ENCODE measurements around the gene CADPS2. TPM values are rescaled to one million over a fixed set of nuclear protein-coding genes. Genes with fewer than 3 reads are reported as not detected.

CADPS2 gene
- total RNA-seq, 1 donor from 2014 or later = 27.8 TPM

DNA sequence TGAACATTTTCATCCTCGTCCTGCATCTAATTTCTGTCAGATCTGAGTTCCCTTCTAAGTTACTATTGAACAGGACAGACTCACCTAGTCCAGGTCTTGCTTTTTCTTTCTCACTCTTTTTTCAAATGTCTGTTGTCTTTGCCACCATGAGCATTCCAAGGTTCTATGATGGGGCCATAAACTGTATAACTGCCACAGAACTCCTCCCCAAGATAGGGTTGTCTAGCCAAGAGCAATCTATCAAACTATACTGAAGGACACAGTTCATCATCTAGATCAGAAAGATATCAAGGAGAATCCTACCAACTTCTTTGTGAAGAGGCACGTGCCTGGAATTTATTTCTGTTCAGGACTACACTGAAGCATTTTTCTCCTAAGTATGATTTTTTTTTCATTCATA is 531.6 kb downstream of the CADPS2 start:
- peaks cover 1% of the 10 kb centered on the region for H3K27me3 Mint-ChIP-seq (ENCODE audit: unreplicated experiment)
- no peak overlapping the region for H3K4me3 Mint-ChIP-seq (ENCODE audit: unreplicated experiment)
- peaks cover 3% of the 10 kb centered on the region for H3K4me1 Mint-ChIP-seq (ENCODE audit: unreplicated experiment)
- DNase-seq (ENCODE audit: low spot score) = no peak
- no peaks in the 10 kb centered on the region for H3K36me3 Mint-ChIP-seq (ENCODE audit: low read depth, unreplicated experiment)
- TF ChIP-seq, protein P1, sequence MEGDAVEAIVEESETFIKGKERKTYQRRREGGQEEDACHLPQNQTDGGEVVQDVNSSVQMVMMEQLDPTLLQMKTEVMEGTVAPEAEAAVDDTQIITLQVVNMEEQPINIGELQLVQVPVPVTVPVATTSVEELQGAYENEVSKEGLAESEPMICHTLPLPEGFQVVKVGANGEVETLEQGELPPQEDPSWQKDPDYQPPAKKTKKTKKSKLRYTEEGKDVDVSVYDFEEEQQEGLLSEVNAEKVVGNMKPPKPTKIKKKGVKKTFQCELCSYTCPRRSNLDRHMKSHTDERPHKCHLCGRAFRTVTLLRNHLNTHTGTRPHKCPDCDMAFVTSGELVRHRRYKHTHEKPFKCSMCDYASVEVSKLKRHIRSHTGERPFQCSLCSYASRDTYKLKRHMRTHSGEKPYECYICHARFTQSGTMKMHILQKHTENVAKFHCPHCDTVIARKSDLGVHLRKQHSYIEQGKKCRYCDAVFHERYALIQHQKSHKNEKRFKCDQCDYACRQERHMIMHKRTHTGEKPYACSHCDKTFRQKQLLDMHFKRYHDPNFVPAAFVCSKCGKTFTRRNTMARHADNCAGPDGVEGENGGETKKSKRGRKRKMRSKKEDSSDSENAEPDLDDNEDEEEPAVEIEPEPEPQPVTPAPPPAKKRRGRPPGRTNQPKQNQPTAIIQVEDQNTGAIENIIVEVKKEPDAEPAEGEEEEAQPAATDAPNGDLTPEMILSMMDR (IDR thresholded peaks at IDR 0.05; ENCODE audit: unreplicated experiment) = no peak
- H3K9me3 Mint-ChIP-seq (ENCODE audit: unreplicated experiment) = no peaks in the 10 kb centered on the region
- no peak overlapping the region for H3K27ac Mint-ChIP-seq (ENCODE audit: unreplicated experiment)

DNA sequence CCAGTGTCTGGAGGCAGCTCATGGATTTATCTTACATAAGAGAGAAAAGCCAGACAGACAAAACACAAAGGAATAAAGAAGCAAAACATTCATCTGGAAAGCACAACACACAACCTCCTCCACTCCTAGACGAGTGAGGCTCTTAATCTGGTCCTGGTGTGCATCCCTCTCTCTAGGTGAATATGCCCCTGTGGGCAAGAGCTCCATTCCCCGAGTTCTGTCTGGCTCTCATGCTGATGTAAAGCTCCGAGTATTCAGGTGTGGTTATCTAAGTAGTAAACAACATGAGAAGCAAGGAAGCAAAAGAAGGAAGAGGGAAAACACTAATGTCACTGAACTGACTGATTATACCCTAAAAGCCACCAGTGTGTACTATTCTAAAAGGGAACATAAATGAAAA is 533.8 kb downstream of the CADPS2 start:
- DNase-seq (ENCODE audit: low spot score) = no peak
- Mint-ChIP-seq H3K27me3 (ENCODE audit: unreplicated experiment) (peaks cover 1% of the 10 kb centered on the region), H3K36me3 (ENCODE audit: low read depth, unreplicated experiment) (no peaks in the 10 kb centered on the region), H3K4me1 (ENCODE audit: unreplicated experiment) (peaks cover 5% of the 10 kb centered on the region), H3K4me3 (ENCODE audit: unreplicated experiment) (no peak overlapping the region), H3K27ac (ENCODE audit: unreplicated experiment) (no peak overlapping the region), H3K9me3 (ENCODE audit: unreplicated experiment) (no peaks in the 10 kb centered on the region)
- TF ChIP-seq, protein P1 (IDR thresholded peaks at IDR 0.05; ENCODE audit: unreplicated experiment) = no peak

DNA sequence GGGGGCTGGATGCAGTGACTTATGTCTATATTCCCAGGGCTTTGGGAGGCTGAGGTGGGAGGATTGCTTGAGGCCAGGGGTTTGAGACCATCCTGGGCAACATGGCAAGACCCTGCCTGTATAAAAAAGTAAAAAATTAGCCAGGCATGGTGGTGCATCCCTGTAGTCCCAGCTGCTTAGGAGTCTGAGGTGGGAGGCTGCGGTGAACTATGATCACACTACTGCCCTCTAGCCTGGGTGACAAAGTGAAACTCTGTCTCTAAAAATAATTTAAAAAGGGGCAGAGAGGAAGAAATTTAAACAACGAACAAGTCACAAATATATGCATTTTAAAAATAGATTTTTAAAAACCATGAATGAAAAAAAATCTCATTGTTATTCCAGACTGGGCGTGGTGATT is 535.6 kb downstream of the CADPS2 start:
- no peaks in the 10 kb centered on the region for H3K36me3 Mint-ChIP-seq (ENCODE audit: low read depth, unreplicated experiment)
- no peak overlapping the region for H3K27ac Mint-ChIP-seq (ENCODE audit: unreplicated experiment)
- peaks cover 5% of the 10 kb centered on the region for H3K4me1 Mint-ChIP-seq (ENCODE audit: unreplicated experiment)
- no peak for DNase-seq (ENCODE audit: low spot score)
- no peaks in the 10 kb centered on the region for H3K27me3 Mint-ChIP-seq (ENCODE audit: unreplicated experiment)
- no peak overlapping the region for H3K4me3 Mint-ChIP-seq (ENCODE audit: unreplicated experiment)
- H3K9me3 Mint-ChIP-seq (ENCODE audit: unreplicated experiment) = no peaks in the 10 kb centered on the region
- TF ChIP-seq, protein P1 (IDR thresholded peaks at IDR 0.05; ENCODE audit: unreplicated experiment) = no peak

DNA sequence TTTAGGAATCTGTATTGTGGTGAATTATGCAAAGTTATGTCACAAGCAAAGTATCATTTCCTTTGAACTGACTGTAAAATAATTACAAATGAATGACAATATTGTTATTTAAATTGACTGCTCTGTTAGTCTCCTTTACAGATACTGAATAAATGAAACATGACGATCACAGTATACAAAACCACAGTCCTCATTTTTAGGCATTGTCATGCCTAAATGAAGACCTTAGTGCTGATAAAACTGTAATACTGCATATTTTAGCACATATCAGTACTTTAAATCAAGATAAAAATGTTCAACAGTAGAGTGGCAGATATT is 542.0 kb downstream of the CADPS2 start:
- H3K27ac Mint-ChIP-seq (ENCODE audit: unreplicated experiment) = no peak overlapping the region
- H3K4me3 Mint-ChIP-seq (ENCODE audit: unreplicated experiment) = no peak overlapping the region
- no peaks in the 10 kb centered on the region for H3K9me3 Mint-ChIP-seq (ENCODE audit: unreplicated experiment)

DNA sequence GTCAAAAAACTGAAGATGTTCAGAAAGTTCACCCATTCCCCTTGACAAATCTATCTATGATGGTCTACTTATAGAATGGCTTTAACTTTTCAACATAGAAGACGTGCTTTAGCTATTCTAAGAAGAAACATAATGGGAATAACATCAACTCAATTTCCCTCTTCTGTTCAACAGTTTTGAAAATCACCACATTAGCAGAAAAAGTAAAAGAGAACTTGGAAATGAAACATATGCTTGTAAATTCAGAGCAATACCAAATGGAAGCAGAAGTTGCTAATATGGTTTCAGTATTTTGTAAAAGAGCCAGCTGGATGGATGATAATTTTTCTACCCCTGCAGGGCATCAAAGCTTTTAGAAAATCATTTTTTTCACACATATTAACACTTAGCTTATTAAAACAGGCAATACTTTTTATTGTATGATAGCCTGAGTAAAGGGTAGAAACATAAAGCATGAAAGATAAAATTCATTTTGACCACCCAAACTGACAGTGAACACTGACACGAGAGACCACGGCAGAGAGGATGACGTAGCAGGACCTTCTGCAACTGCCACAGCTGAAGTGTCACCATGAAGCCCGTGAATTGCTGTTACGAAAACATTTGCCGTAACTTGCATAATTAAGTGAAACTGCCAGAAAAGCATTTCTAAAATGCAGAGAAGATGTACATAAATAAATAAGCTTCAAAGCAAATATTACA is 542.5 kb downstream of the CADPS2 start:
- H3K27ac Mint-ChIP-seq (ENCODE audit: unreplicated experiment) = no peak overlapping the region
- no peak for DNase-seq (ENCODE audit: low spot score)
- TF ChIP-seq, protein P1 (IDR thresholded peaks at IDR 0.05; ENCODE audit: unreplicated experiment) = no peak
- no peaks in the 10 kb centered on the region for H3K9me3 Mint-ChIP-seq (ENCODE audit: unreplicated experiment)
- no peaks in the 10 kb centered on the region for H3K36me3 Mint-ChIP-seq (ENCODE audit: low read depth, unreplicated experiment)
- H3K4me1 Mint-ChIP-seq (ENCODE audit: unreplicated experiment) = no peaks in the 10 kb centered on the region
- no peak overlapping the region for H3K4me3 Mint-ChIP-seq (ENCODE audit: unreplicated experiment)
- no peaks in the 10 kb centered on the region for H3K27me3 Mint-ChIP-seq (ENCODE audit: unreplicated experiment)

More for the DNA sequence above, 542.0 kb downstream of the CADPS2 start:
- H3K36me3 Mint-ChIP-seq (ENCODE audit: low read depth, unreplicated experiment) = no peaks in the 10 kb centered on the region
- H3K27me3 Mint-ChIP-seq (ENCODE audit: unreplicated experiment) = no peaks in the 10 kb centered on the region
- DNase-seq (ENCODE audit: low spot score) = no peak
- H3K4me1 Mint-ChIP-seq (ENCODE audit: unreplicated experiment) = peaks cover under 1% of the 10 kb centered on the region
- TF ChIP-seq, protein P1 (IDR thresholded peaks at IDR 0.05; ENCODE audit: unreplicated experiment) = no peak
